Uterus (tissue), 2 donors: ENCODE results near the gene MLF2.

Experiments
- POLR2A ChIP-seq, 2 donors: fragments of 450-650 bp; IDR thresholded peaks; one replicate each; pipeline ENCODE4 v1.6.1; 2016; ENCODE audit warnings: antibody characterized with exemption in 2 of 2, mild to moderate bottlenecking in 1 of 2, moderate library complexity in 1 of 2
- TF ChIP-seq, protein P1 (sequence below), 4 experiments: fragments of 200-600 bp in 2 of 4; fragments of 450-650 bp in 2 of 4; sonication (generic) in 2 of 4; IDR thresholded peaks; one replicate each; pipeline ENCODE4 v1.5.1; 2016 to 2019; ENCODE audit warnings: antibody characterized with exemption in 4 of 4, mild to moderate bottlenecking in 2 of 4, moderate library complexity in 1 of 4

DNA sequence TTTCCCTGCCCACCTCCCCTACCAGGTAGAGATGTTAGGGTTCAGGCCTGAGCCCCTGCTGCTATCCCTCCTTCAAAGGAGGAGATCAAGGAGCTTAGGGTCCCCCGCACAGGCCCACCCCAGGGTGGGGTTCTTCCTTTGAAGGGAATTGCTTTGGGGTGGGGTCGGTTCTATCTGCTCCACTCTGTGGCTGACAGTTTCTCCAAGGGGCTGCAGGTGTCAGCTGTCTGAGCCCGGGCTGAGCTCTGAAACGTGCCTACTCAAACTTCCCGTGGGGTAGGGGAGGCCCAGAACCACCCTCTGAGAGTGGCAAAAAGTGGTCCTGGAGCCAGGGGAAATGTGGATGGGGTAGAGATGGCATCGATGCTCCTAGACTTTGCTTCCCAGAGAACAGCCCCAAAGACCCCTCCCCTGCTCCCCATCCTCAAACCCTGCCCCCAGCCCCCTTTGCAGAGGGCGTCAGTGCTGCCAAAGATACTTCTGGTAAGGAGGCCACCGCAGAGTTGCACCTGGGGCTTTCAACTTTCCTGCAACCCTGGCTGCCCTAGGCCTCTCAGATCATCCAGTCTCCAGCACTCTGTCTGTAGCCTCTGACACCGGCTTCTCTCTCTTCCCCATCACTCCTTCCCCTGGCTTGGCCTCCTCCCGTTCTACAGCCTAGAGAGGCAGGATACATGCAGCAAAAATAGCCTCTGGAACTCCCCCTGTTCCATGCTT is 30.1 kb upstream of the MLF2 start:
- TF ChIP-seq POLR2A (IDR thresholded peaks at IDR 0.05) = no peak
- TF ChIP-seq, protein P1, sequence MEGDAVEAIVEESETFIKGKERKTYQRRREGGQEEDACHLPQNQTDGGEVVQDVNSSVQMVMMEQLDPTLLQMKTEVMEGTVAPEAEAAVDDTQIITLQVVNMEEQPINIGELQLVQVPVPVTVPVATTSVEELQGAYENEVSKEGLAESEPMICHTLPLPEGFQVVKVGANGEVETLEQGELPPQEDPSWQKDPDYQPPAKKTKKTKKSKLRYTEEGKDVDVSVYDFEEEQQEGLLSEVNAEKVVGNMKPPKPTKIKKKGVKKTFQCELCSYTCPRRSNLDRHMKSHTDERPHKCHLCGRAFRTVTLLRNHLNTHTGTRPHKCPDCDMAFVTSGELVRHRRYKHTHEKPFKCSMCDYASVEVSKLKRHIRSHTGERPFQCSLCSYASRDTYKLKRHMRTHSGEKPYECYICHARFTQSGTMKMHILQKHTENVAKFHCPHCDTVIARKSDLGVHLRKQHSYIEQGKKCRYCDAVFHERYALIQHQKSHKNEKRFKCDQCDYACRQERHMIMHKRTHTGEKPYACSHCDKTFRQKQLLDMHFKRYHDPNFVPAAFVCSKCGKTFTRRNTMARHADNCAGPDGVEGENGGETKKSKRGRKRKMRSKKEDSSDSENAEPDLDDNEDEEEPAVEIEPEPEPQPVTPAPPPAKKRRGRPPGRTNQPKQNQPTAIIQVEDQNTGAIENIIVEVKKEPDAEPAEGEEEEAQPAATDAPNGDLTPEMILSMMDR (IDR thresholded peaks at IDR 0.05) = no peak
